ENCODE results near the gene HNMT. TPM values are rescaled to one million over a fixed set of nuclear protein-coding genes. Genes with fewer than 3 reads are reported as not detected.

HNMT gene
- total and polyA plus RNA-seq, 2 of the 8 experiments (the other 6 are each of a cell fraction or from before 2014, with no cell fraction given), result 1.6 to 3.6 TPM

- no peak for TF ChIP-seq GTF2F1 (IDR thresholded peaks at IDR 0.05; ENCODE audit: borderline replicate concordance, low read depth, low read length)
These were observed 22.7 kb downstream of the HNMT start (continued) for GRCh38 chr2:137987011-137987410.

GRCh38 chr2:137991078-137991477, 26.8 kb downstream of the HNMT start:
- H4K8ac ChIP-seq (ENCODE audit: extremely low read depth, insufficient read depth, low read length), result no peak overlapping the region
- DNase-seq (ENCODE audit: low read depth in 1 of 2, low spot score in 2 of 2), result no peak
- no peak overlapping the region for H2BK5ac ChIP-seq (ENCODE audit: low read depth, low read length)
- POLR2A ChIA-PET (ENCODE audit: partially characterized antibody), result no interaction called here
- no peak overlapping the region for H2BK15ac ChIP-seq (ENCODE audit: low read length)
- H3K9me3 ChIP-seq (ENCODE audit: insufficient read depth in 2 of 2, low read depth in 1 of 2, low read length in 1 of 2), result no peaks in the 10 kb centered on the region
- no peak overlapping the region for H3K14ac ChIP-seq (ENCODE audit: insufficient read length)
- H3K4me2 ChIP-seq (ENCODE audit: insufficient read depth in 1 of 2, low read depth in 2 of 2, low read length in 2 of 2), result no peak overlapping the region
- no peaks in the 10 kb centered on the region; the same call in 1 of the 2 replicates for H3K23me2 ChIP-seq (ENCODE audit: low read depth, low read length)
- H3K23ac ChIP-seq (ENCODE audit: insufficient read length), result no peak overlapping the region
- H3K79me2 ChIP-seq (ENCODE audit: control insufficient read depth in 1 of 2, insufficient read depth in 2 of 2, low read length in 2 of 2), result no peaks in the 10 kb centered on the region
- H4K20me1 ChIP-seq (replicated peaks in 1 of 2; ENCODE audit: control insufficient read depth in 1 of 2, insufficient read depth in 2 of 2, low read length in 2 of 2), result no peaks in the 10 kb centered on the region
- H2BK20ac ChIP-seq (ENCODE audit: low read length), result no peak overlapping the region
- H2AFZ ChIP-seq (ENCODE audit: low read length), result no peak overlapping the region
- CTCF ChIA-PET (ENCODE audit: partially characterized antibody), result interaction anchor here (0.7 kb wide), 1 partner anchor 245 kb away, joined by 3 read pairs; no protein-coding TSS in a partner anchor
- no peak overlapping the region for H3K27ac ChIP-seq (ENCODE audit: low read depth, low read length)
- no peak overlapping the region for H2BK120ac ChIP-seq (replicated peaks; ENCODE audit: low read depth, low read length)
- TF ChIP-seq PHF8 (conservative IDR thresholded peaks at IDR 0.05; ENCODE audit: low read depth, low read length) (no peak), SAP30 (IDR thresholded peaks at IDR 0.05; ENCODE audit: insufficient read depth, insufficient replicate concordance, low read length) (no peak)
- H3K18ac ChIP-seq (ENCODE audit: extremely low read depth, low read length), result no peak overlapping the region
- no peak overlapping the region for H2BK12ac ChIP-seq (ENCODE audit: low read depth, low read length)
- H3K4me3 ChIP-seq (ENCODE audit: extremely low read depth in 1 of 4, insufficient read depth in 2 of 4, low read depth in 3 of 4, low read length in 4 of 4), result no peak overlapping the region
- no peaks in the 10 kb centered on the region; a peak in 1 of 8 replicates for H3K36me3 ChIP-seq (ENCODE audit: control insufficient read depth in 2 of 4, insufficient read depth in 4 of 4, low read length in 3 of 4)
- no peak overlapping the region for H4K5ac ChIP-seq (ENCODE audit: insufficient read length, low read depth, low read length)
- no peak overlapping the region for H4K91ac ChIP-seq (replicated peaks; ENCODE audit: insufficient read length, low read length)
- H3K4me1 ChIP-seq (replicated peaks in 1 of 4; ENCODE audit: control insufficient read depth in 3 of 4, insufficient read depth in 4 of 4, low read length in 3 of 4), result no peaks in the 10 kb centered on the region
- no peaks in the 10 kb centered on the region for H3K27me3 ChIP-seq (replicated peaks in 1 of 4; ENCODE audit: control insufficient read depth in 3 of 4, extremely low read depth in 1 of 4, insufficient read depth in 3 of 4, low read length in 3 of 4)
- no peak overlapping the region for H3K4ac ChIP-seq (replicated peaks; ENCODE audit: insufficient read length, low read depth, low read length)
- no peaks in the 10 kb centered on the region for H3K79me1 ChIP-seq (ENCODE audit: low read depth, low read length)
- no peak overlapping the region for H2AK5ac ChIP-seq (ENCODE audit: low read depth, low read length)
- no peak overlapping the region for H3K56ac ChIP-seq (replicated peaks; ENCODE audit: insufficient read length, low read depth, low read length)
- no peak for FAIRE-seq
- H3K9ac ChIP-seq (replicated peaks in 1 of 4; ENCODE audit: extremely low read depth in 1 of 4, low read depth in 3 of 4, low read length in 3 of 4), result no peak overlapping the region
